ENCODE measurements around the gene IQCH.

The IQCH gene

GRCh38 chr15:67327312-67327711 is 72.7 kb downstream of the IQCH start:
- H3K4me3 ChIP-seq (ENCODE audit: low read length) = no peak overlapping the region
- no peaks in the 10 kb centered on the region for H3K4me1 ChIP-seq (ENCODE audit: low read length)
- H3K27ac ChIP-seq (ENCODE audit: low read length) = no peak overlapping the region
- TF ChIP-seq CTCF (IDR thresholded peaks at IDR 0.05; ENCODE audit: low read length) (no peak), EZH2 (optimal IDR thresholded peaks at IDR 0.05; ENCODE audit: low read depth, low read length) (no peak), EZH2phosphoT487 (IDR thresholded peaks at IDR 0.05; ENCODE audit: low read length) (no peak)
- no peak overlapping the region for H2AFZ ChIP-seq (ENCODE audit: low read length)
- no peaks in the 10 kb centered on the region for H3K36me3 ChIP-seq (replicated peaks; ENCODE audit: insufficient read depth, low read length)
- H3K9me2 ChIP-seq (replicated peaks; ENCODE audit: insufficient read depth, low read length) = no peaks in the 10 kb centered on the region
- no peaks in the 10 kb centered on the region for H3K79me2 ChIP-seq (ENCODE audit: low read length)
- H3K9me3 ChIP-seq (replicated peaks; ENCODE audit: insufficient read depth, low read length) = no peaks in the 10 kb centered on the region
- DNase-seq = no peak
- no peaks in the 10 kb centered on the region for H4K20me1 ChIP-seq (ENCODE audit: insufficient read depth, low read length)
- no peak overlapping the region for H3K4me2 ChIP-seq (ENCODE audit: low read depth, low read length)
- no peak overlapping the region for H3K9ac ChIP-seq (ENCODE audit: low read length)
- no peaks in the 10 kb centered on the region for H3K27me3 ChIP-seq (replicated peaks; ENCODE audit: insufficient read depth, low read length)
- no peaks in the 10 kb centered on the region for H3F3A ChIP-seq (ENCODE audit: insufficient read depth, low read length)

GRCh38 chr15:67327737-67328136 is 73.2 kb downstream of the IQCH start:
- no peaks in the 10 kb centered on the region for H3K27me3 ChIP-seq (replicated peaks; ENCODE audit: insufficient read depth, low read length)
- H3K9me3 ChIP-seq (replicated peaks; ENCODE audit: insufficient read depth, low read length) = no peaks in the 10 kb centered on the region
- no peak overlapping the region for H3K9ac ChIP-seq (ENCODE audit: low read length)
- no peaks in the 10 kb centered on the region for H3K36me3 ChIP-seq (replicated peaks; ENCODE audit: insufficient read depth, low read length)
- H3K27ac ChIP-seq (ENCODE audit: low read length) = no peak overlapping the region
- H2AFZ ChIP-seq (ENCODE audit: low read length) = no peak overlapping the region
- H3K79me2 ChIP-seq (ENCODE audit: low read length) = no peaks in the 10 kb centered on the region
- no peaks in the 10 kb centered on the region for H3K9me2 ChIP-seq (replicated peaks; ENCODE audit: insufficient read depth, low read length)
- H3K4me1 ChIP-seq (ENCODE audit: low read length) = no peaks in the 10 kb centered on the region
- no peaks in the 10 kb centered on the region for H4K20me1 ChIP-seq (ENCODE audit: insufficient read depth, low read length)
- TF ChIP-seq CTCF (IDR thresholded peaks at IDR 0.05; ENCODE audit: low read length) (no peak), EZH2 (optimal IDR thresholded peaks at IDR 0.05; ENCODE audit: low read depth, low read length) (no peak), EZH2phosphoT487 (IDR thresholded peaks at IDR 0.05; ENCODE audit: low read length) (no peak)
- H3K4me2 ChIP-seq (ENCODE audit: low read depth, low read length) = no peak overlapping the region
- no peak overlapping the region for H3K4me3 ChIP-seq (ENCODE audit: low read length)
- DNase-seq = no peak
- no peaks in the 10 kb centered on the region for H3F3A ChIP-seq (ENCODE audit: insufficient read depth, low read length)

GRCh38 chr15:67329984-67330733 is 75.6 kb downstream of the IQCH start:
- no peaks in the 10 kb centered on the region for H3K36me3 ChIP-seq (replicated peaks; ENCODE audit: insufficient read depth, low read length)
- no peaks in the 10 kb centered on the region for H3K79me2 ChIP-seq (ENCODE audit: low read length)
- H2AFZ ChIP-seq (ENCODE audit: low read length) = no peak overlapping the region
- no peaks in the 10 kb centered on the region for H3K9me3 ChIP-seq (replicated peaks; ENCODE audit: insufficient read depth, low read length)
- no peak overlapping the region for H3K9ac ChIP-seq (ENCODE audit: low read length)
- no peaks in the 10 kb centered on the region for H4K20me1 ChIP-seq (ENCODE audit: insufficient read depth, low read length)
- H3K9me2 ChIP-seq (replicated peaks; ENCODE audit: insufficient read depth, low read length) = no peaks in the 10 kb centered on the region
- no peak for DNase-seq
- no peak overlapping the region for H3K27ac ChIP-seq (ENCODE audit: low read length)
- TF ChIP-seq CTCF (IDR thresholded peaks at IDR 0.05; ENCODE audit: low read length) (no peak), EZH2 (optimal IDR thresholded peaks at IDR 0.05; ENCODE audit: low read depth, low read length) (no peak), EZH2phosphoT487 (IDR thresholded peaks at IDR 0.05; ENCODE audit: low read length) (no peak)
- H3K4me3 ChIP-seq (ENCODE audit: low read length) = no peak overlapping the region
- H3F3A ChIP-seq (ENCODE audit: insufficient read depth, low read length) = no peaks in the 10 kb centered on the region
- H3K4me2 ChIP-seq (ENCODE audit: low read depth, low read length) = no peak overlapping the region
- no peaks in the 10 kb centered on the region for H3K27me3 ChIP-seq (replicated peaks; ENCODE audit: insufficient read depth, low read length)
- H3K4me1 ChIP-seq (ENCODE audit: low read length) = no peaks in the 10 kb centered on the region
